ENCODE results near the gene TBC1D4.

DNA sequence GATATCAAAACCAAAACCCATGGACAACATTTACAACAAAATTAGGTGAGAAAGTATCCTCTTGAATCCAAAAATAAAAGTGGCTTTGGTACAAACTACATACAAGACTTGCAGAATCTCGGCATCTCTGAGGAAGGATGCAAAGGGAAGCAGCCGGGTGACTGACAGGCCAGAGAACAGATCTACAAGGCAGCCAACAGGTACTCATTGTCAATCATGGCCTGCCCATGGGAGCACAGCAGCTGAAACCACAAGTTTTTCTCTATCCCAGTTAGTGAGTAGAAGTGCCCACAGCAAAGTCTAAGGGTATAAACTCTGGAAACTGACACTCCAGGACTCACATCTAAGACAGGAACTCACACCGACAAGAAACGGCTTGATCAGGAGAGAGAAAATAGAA lies 74.5 kb downstream of the TBC1D4 start:
- TF ChIP-seq, protein P1, sequence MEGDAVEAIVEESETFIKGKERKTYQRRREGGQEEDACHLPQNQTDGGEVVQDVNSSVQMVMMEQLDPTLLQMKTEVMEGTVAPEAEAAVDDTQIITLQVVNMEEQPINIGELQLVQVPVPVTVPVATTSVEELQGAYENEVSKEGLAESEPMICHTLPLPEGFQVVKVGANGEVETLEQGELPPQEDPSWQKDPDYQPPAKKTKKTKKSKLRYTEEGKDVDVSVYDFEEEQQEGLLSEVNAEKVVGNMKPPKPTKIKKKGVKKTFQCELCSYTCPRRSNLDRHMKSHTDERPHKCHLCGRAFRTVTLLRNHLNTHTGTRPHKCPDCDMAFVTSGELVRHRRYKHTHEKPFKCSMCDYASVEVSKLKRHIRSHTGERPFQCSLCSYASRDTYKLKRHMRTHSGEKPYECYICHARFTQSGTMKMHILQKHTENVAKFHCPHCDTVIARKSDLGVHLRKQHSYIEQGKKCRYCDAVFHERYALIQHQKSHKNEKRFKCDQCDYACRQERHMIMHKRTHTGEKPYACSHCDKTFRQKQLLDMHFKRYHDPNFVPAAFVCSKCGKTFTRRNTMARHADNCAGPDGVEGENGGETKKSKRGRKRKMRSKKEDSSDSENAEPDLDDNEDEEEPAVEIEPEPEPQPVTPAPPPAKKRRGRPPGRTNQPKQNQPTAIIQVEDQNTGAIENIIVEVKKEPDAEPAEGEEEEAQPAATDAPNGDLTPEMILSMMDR (IDR thresholded peaks at IDR 0.05) = no peak
- TF ChIP-seq POLR2A (IDR thresholded peaks at IDR 0.05) = no peak
- TF ChIP-seq POLR2AphosphoS5 (IDR thresholded peaks at IDR 0.05) = no peak
- no peak for TF ChIP-seq EP300 (IDR thresholded peaks at IDR 0.05; ENCODE audit: low read depth)
